H1 (cell line): Measurements from ENCODE around the gene KCNK3. TPM values are rescaled to one million over a fixed set of nuclear protein-coding genes. Genes with fewer than 3 reads are reported as not detected.

Experiments
- CEBPB ChIP-seq: IDR thresholded peaks from 2 replicates; pipeline ENCODE4 v1.6.1; 2012; ENCODE audit warnings: low read depth, low read length
- CHD2 ChIP-seq: IDR thresholded peaks from 2 replicates; pipeline ENCODE4 v1.6.1; 2012; ENCODE audit warnings: low read length, improper control_type of control experiment
- polyA plus RNA-seq, 7 experiments: library from polyadenylated mRNA; depleted of rRNA in 3 of 7; stranded (reverse) in 5 of 7; unstranded in 2 of 7; fragments of >200 nt in 5 of 7; fragments of 200-250 nt in 2 of 7; gene quantifications; 1 replicate in 5 of 7; 2 replicates in 1 of 7; 4 replicates in 1 of 7; pipeline versions ENCODE4 v1.2.1 to v1.2.3, GENCODE V29; 2011 to 2013; ENCODE audit warnings: missing spikeins in 2 of 7, mixed read lengths in 2 of 7
- total RNA-seq: library from RNA; stranded (reverse); fragmentation: NEBNext Ultra II Directional; extraction: Animal tissue kit (Norgen Biotek cat#: 25700); gene quantifications from 2 replicates; pipeline ENCODE4 v1.2.1, GENCODE V29; 2021

Gene KCNK3
- total and polyA plus RNA-seq, 2 of the 8 experiments (the other 6 are each of a cell fraction or from before 2014, with no cell fraction given) = 0.29 to 0.30 TPM

DNA sequence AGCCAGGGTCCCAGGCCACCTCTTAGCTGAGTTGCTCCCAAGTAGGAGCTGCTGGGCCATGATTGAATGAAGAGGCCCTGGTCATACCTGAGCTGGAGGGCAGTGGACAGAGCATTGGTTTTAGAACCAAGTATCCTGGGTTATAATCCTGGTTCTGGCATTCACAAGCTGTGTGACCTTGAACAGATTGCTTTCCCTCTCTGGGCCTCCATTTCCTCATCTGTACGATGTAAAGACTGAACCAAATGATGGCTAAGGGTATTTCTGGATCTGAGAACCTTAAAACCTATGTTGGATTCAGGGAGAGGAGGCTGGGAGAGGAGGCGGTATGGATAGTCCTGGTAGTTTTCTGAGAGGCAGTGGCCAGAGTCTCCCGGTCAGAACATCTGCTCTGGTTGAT lies 31.0 kb downstream of the KCNK3 start (continued):
- no peak for TF ChIP-seq CHD2
- no peak for TF ChIP-seq CEBPB
